Measurements from ENCODE around the gene DLG5.

The DLG5 gene

GRCh38 chr10:77812741-77813140 lies 113.8 kb downstream of the DLG5 start:
- Mint-ChIP-seq H3K9me3 (no peaks in the 10 kb centered on the region), H3K27ac (no peak overlapping the region)

GRCh38 chr10:77811831-77812430 lies 114.6 kb downstream of the DLG5 start:
- Mint-ChIP-seq H3K27me3 (no peaks in the 10 kb centered on the region), H3K4me1 (ENCODE audit: low read depth) (no peaks in the 10 kb centered on the region), H3K36me3 (ENCODE audit: low read depth) (no peaks in the 10 kb centered on the region), H3K27ac (no peak overlapping the region), H3K9me3 (no peaks in the 10 kb centered on the region), H3K4me3 (no peak overlapping the region)

More at GRCh38 chr10:77812741-77813140, 113.8 kb downstream of the DLG5 start:
- H3K27me3 Mint-ChIP-seq = no peaks in the 10 kb centered on the region
- no peak overlapping the region for H3K4me3 Mint-ChIP-seq
- no peaks in the 10 kb centered on the region for H3K4me1 Mint-ChIP-seq (ENCODE audit: low read depth)
- no peaks in the 10 kb centered on the region for H3K36me3 Mint-ChIP-seq (ENCODE audit: low read depth)

- H3K36me3 Mint-ChIP-seq (ENCODE audit: low read depth) = no peaks in the 10 kb centered on the region
- H3K9me3 Mint-ChIP-seq = no peaks in the 10 kb centered on the region
- H3K4me3 Mint-ChIP-seq = no peak overlapping the region
- H3K27ac Mint-ChIP-seq = no peak overlapping the region
- H3K4me1 Mint-ChIP-seq (ENCODE audit: low read depth) = no peaks in the 10 kb centered on the region
- no peaks in the 10 kb centered on the region for H3K27me3 Mint-ChIP-seq
These were observed 115.9 kb downstream of the DLG5 start for GRCh38 chr10:77810446-77811335.

GRCh38 chr10:77809336-77809735 lies 117.2 kb downstream of the DLG5 start:
- Mint-ChIP-seq H3K9me3 (no peaks in the 10 kb centered on the region), H3K4me3 (no peak overlapping the region), H3K27ac (no peak overlapping the region), H3K4me1 (ENCODE audit: low read depth) (no peaks in the 10 kb centered on the region), H3K27me3 (no peaks in the 10 kb centered on the region), H3K36me3 (ENCODE audit: low read depth) (no peaks in the 10 kb centered on the region)

- Mint-ChIP-seq H3K9me3 (no peaks in the 10 kb centered on the region), H3K27ac (no peak overlapping the region), H3K4me3 (no peak overlapping the region), H3K4me1 (ENCODE audit: low read depth) (no peaks in the 10 kb centered on the region), H3K27me3 (no peaks in the 10 kb centered on the region), H3K36me3 (ENCODE audit: low read depth) (no peaks in the 10 kb centered on the region)
These were observed 118.8 kb downstream of the DLG5 start for GRCh38 chr10:77807706-77808105.

- Mint-ChIP-seq H3K4me3 (no peak overlapping the region), H3K27me3 (no peaks in the 10 kb centered on the region), H3K4me1 (ENCODE audit: low read depth) (peaks cover 8% of the 10 kb centered on the region), H3K9me3 (no peaks in the 10 kb centered on the region), H3K36me3 (ENCODE audit: low read depth) (no peaks in the 10 kb centered on the region), H3K27ac (no peak overlapping the region)
These were observed 119.9 kb downstream of the DLG5 start for GRCh38 chr10:77806511-77807157.

GRCh38 chr10:77805676-77806075 lies 120.9 kb downstream of the DLG5 start:
- Mint-ChIP-seq H3K9me3 (no peaks in the 10 kb centered on the region), H3K27ac (no peak overlapping the region), H3K4me1 (ENCODE audit: low read depth) (peaks cover 17% of the 10 kb centered on the region), H3K36me3 (ENCODE audit: low read depth) (no peaks in the 10 kb centered on the region), H3K4me3 (no peak overlapping the region), H3K27me3 (no peaks in the 10 kb centered on the region)

GRCh38 chr10:77804371-77804770 lies 122.2 kb downstream of the DLG5 start:
- Mint-ChIP-seq H3K4me1 (ENCODE audit: low read depth) (peaks cover 21% of the 10 kb centered on the region), H3K36me3 (ENCODE audit: low read depth) (no peaks in the 10 kb centered on the region), H3K27ac (no peak overlapping the region), H3K27me3 (no peaks in the 10 kb centered on the region), H3K9me3 (no peaks in the 10 kb centered on the region), H3K4me3 (no peak overlapping the region)

- peak overlapping the region; percentile 1 for H3K4me3 Mint-ChIP-seq
- H3K9me3 Mint-ChIP-seq = no peaks in the 10 kb centered on the region
- H3K4me1 Mint-ChIP-seq (ENCODE audit: low read depth) = peaks cover 26% of the 10 kb centered on the region
- peaks cover 9% of the 10 kb centered on the region for H3K27me3 Mint-ChIP-seq
- H3K27ac Mint-ChIP-seq = peak overlapping the region; percentile 61
- no peaks in the 10 kb centered on the region for H3K36me3 Mint-ChIP-seq (ENCODE audit: low read depth)
These were observed 124.9 kb downstream of the DLG5 start for GRCh38 chr10:77801474-77802161.

- Mint-ChIP-seq H3K36me3 (ENCODE audit: low read depth) (no peaks in the 10 kb centered on the region), H3K27me3 (peaks cover 9% of the 10 kb centered on the region), H3K9me3 (no peaks in the 10 kb centered on the region), H3K4me3 (no peak overlapping the region), H3K4me1 (ENCODE audit: low read depth) (peaks cover 26% of the 10 kb centered on the region), H3K27ac (peak overlapping the region; percentile 61)
These were observed 125.8 kb downstream of the DLG5 start for GRCh38 chr10:77800738-77801266.

GRCh38 chr10:77800320-77800719 lies 126.2 kb downstream of the DLG5 start:
- Mint-ChIP-seq H3K27ac (no peak overlapping the region), H3K27me3 (peaks cover 9% of the 10 kb centered on the region), H3K36me3 (ENCODE audit: low read depth) (no peaks in the 10 kb centered on the region), H3K4me1 (ENCODE audit: low read depth) (peaks cover 26% of the 10 kb centered on the region), H3K9me3 (no peaks in the 10 kb centered on the region), H3K4me3 (no peak overlapping the region)

- Mint-ChIP-seq H3K27me3 (peaks cover 9% of the 10 kb centered on the region), H3K4me3 (no peak overlapping the region), H3K36me3 (ENCODE audit: low read depth) (no peaks in the 10 kb centered on the region), H3K4me1 (ENCODE audit: low read depth) (peaks cover 26% of the 10 kb centered on the region), H3K9me3 (no peaks in the 10 kb centered on the region), H3K27ac (no peak overlapping the region)
These were observed 127.2 kb downstream of the DLG5 start for GRCh38 chr10:77799352-77799751.

- Mint-ChIP-seq H3K4me3 (no peak overlapping the region), H3K27me3 (peaks cover 9% of the 10 kb centered on the region), H3K27ac (no peak overlapping the region), H3K36me3 (ENCODE audit: low read depth) (no peaks in the 10 kb centered on the region), H3K9me3 (no peaks in the 10 kb centered on the region), H3K4me1 (ENCODE audit: low read depth) (peaks cover 26% of the 10 kb centered on the region)
These were observed 127.6 kb downstream of the DLG5 start for GRCh38 chr10:77798940-77799339.

- H3K27me3 Mint-ChIP-seq = peaks cover 9% of the 10 kb centered on the region
- no peaks in the 10 kb centered on the region for H3K9me3 Mint-ChIP-seq
- H3K36me3 Mint-ChIP-seq (ENCODE audit: low read depth) = no peaks in the 10 kb centered on the region
- peaks cover 16% of the 10 kb centered on the region for H3K4me1 Mint-ChIP-seq (ENCODE audit: low read depth)
- no peak overlapping the region for H3K27ac Mint-ChIP-seq
- no peak overlapping the region for H3K4me3 Mint-ChIP-seq
These were observed 130.1 kb downstream of the DLG5 start for GRCh38 chr10:77796311-77796915.

Measured in stimulated activated naive CD8-positive, alpha-beta T cell treated with anti-CD3 and anti-CD28 coated beads, Interleukin-15, Interleukin-2, amounts not matched to agents 100 ng/mL and 50 ng/mL, for 24 hours (primary cell).